GM04504 (cell line): Measurements from ENCODE around the gene SNPH.
"Not testable (repeated sequence)": the region's sequence is repeated elsewhere in the genome, so short reads cannot be mapped to it uniquely, and the experiment has no call there.

Experiments used
- DNase-seq: peaks from one replicate; pipeline ENCODE4 v3.0.0-alpha.2; 2012; ENCODE audit warnings: low read depth

SNPH gene, protein sequence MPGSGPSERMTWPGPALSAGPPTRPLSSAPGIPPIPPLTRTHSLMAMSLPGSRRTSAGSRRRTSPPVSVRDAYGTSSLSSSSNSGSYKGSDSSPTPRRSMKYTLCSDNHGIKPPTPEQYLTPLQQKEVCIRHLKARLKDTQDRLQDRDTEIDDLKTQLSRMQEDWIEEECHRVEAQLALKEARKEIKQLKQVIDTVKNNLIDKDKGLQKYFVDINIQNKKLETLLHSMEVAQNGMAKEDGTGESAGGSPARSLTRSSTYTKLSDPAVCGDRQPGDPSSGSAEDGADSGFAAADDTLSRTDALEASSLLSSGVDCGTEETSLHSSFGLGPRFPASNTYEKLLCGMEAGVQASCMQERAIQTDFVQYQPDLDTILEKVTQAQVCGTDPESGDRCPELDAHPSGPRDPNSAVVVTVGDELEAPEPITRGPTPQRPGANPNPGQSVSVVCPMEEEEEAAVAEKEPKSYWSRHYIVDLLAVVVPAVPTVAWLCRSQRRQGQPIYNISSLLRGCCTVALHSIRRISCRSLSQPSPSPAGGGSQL

DNA sequence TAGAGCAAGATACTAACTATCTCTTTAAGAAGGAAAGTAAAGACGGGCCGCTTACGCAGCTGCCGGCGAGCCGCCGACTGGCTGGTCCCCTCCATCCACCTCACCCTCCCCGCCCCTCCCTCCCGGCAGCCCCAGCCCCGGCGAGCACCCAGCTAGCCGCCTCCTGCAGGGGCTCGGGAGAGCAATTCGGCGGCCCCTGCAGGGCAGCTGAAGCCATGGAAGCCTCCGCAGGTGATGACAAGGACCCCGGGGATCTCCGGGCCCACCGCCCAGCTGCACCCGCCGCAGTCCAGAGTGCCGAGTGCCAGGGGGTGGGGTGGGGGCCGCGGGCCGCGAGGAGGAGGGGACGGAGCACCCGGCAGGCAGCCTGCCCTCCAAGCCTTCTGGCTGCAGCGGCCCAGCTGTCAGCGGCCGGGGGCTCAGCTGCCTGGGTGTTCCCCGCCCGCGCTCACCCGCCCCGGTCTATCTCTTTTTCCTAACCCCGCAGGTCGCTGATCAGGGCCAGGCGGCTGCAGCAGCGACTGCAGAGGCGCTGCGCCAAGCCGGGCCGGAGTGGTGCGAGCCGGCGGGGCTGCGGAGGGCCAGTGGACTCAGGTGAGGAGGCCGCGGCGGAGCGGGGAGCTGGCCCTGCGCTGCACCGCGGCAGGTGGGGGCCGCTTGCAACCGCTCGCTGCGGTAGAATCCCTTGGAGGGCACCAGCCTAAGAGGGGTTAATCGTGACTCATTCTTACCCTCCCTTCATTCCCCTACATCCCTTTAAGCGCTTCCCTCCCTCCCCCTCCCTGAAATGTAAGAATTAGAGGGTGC lies at the start of gene SNPH:
Gene SNPH (plus strand): TSS at position 128 of the 807 bp plus-strand sequence. CDS start 29,946 bp downstream, outside the sequence.
- DNase-seq, result peak; percentile 31

DNA sequence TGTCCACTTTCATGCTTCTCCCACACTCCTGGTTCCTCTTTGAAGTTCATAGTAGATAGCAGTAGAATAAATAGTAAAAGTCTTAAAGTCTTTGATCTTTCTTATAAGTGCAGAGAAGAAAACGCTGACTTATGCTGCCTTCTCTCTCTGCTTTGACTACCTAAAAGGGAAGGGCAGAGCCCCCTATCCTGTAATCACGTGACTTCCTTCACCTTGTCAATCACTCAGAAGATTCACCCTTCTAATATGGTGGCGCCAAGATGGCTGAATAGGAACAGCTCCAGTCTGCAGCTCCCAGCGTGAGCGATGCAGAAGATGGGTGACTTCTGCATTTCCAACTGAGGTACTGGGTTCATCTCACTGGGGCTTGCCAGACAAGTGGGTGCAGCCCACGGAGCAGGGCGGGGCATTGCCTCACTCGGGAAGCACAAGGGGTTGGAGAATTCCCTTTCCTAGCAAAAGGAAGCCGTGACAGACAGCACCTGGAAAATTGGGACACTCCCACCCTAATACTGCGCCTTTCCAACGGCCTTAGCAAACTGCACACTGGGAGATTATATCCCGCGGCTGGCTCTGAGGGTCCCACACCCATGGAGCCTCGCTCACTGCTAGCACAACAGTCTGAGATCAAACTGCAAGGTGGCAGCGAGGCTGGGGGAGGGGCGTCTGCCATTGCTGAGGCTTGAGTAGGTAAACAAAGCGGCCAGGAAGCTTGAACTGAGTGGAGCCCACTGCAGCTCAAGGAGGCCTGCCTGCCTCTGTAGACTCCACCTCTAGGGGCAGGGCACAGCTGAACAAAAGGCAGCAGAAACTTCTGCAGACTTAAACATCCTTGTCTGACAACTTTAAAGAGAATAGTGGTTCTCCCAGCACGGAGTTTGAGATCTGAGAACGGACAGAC lies 49.3 kb upstream of the SNPH start:
- DNase-seq, result not testable (repeated sequence)

DNA sequence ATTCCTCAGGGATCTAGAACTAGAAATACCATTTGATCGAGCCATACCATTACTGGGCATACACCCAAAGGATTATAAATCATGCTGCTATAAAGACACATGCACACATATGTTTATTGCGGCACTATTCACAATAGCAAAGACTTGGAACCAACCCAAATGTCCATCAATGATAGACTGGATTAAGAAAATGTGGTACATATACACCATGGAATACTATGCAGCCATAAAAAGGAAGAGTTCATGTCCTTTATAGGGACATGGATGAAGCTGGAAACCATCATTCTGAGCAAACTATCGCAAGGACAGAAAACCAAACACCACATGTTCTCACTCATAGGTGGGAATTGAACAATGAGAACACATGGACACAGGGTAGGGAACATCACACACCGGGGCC lies 43.3 kb upstream of the SNPH start:
- DNase-seq, result not testable (repeated sequence)

DNA sequence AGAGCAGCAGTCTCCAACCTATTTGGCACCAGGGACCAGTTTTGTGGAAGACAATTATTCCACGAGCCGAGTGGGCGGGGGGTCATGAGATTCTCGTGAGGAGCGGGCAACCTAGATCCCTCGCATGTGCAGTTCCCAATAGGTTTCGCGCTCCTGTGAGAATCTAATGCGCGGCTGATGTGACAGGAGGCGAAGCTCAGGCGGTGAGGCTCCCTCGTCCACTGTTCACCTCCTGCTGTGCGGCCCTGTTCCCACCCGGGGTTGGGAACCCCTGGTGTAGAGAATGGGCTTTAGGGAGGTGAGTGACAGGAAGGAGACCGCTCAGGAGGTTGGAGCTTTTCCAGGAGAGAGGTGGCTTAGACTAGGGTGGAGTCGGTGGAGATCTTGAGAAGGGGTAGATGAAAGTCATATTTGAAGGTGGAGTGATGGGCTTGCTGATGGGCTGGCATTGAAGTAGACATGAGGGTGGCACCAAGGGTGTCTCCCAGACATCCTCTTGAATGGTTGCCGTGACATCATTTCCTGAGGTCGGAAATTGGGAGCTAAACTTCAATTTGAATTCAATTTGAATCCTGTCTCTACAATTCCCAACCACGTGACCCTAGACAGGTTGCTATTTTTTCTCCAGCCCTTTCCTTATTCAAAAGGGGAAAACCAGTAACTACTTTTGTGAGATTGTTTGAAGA lies 41.7 kb upstream of the SNPH start:
- no peak for DNase-seq

DNA sequence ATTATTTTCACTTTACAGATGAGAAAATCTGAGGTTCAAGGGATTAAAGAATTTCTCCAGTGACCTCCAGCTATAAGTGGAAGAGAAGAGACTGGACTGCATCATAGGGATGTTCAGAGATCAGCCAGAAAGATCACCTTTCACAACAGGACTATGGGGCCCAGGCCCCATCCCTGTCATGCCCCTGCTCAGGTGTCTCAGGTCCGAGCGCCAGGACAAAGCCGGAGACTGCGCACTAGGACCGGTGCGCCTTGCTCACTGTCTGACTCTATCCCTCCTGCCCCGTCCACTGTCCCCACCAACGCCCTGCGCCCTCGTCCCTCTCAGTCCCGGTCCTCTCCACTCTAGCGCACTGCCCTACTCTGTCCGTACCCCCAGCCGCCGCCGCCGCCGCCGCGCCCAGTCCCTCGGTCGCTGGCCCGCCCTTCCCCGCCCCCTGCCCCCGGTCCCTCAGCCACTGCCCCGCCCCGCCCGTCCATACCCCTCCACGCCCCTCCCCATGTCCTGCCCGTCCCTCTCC lies 40.8 kb upstream of the SNPH start:
- DNase-seq, result no peak

DNA sequence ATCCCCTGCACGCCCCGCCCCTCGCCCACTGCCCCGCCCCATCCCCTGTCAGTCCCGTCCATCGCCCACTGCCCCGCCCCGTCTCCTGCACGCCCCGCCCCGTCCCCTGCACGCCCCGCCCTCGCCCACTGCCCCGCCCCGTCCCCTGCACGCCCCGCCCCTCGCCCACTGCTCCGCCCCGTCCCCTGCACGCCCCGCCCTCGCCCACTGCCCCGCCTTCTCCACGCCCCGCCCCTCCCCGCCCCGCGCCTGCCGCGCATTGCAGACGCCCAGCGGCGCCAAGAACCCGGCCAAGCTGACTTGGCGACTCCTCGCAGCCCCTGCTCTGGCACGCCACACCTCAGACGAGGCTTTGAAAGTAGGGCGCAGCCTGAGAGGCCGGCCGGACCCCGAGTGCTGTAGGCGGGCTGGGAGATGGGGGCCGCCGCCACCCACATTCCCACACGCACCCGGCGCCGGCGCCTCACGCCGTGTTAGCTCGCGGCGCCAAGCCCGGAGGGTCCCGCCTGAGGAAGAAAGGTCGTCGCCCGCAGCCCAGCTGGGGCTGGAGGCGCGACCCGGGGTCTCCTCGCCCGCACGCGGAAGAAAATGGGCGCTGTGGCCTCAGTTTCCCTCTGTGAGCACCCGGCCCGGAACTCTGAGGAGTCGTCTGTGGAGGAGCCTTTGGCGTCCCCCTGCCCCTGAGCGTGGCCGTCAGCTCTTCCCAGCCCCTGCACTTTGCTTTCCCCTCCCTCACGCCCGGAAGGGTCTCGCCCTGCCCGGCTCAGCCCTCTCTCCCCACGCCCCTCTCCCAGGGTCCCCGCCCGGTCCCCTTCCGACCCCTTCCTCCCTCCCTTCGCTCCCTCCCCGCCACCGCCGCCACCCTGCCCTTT lies 40.1 kb upstream of the SNPH start, which contains the start of gene RAD21L1:
Gene RAD21L1 (plus strand): TSS at position 262 of the 872 bp plus-strand sequence. CDS start 2,410 bp downstream, outside the sequence.
- DNase-seq, result peak; percentile 25

DNA sequence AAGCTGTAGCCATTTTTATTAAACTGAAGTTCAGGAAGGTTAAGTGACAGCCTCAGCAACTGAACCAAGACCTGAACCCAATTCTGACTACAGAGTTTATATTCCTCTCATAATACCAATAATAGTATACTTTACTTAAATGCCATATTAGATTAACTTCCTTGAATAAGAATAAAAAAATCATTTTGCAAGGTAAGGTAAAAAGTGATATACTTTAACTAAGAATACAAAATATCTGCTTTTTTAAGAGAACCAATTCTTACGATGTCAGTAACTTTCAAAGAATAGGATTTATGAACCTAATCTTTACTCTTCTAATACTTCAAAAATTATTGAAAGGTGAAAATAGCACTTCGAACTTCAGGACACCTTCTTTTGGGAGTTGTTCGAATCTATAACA lies 36.6 kb upstream of the SNPH start:
- DNase-seq, result no peak

DNA sequence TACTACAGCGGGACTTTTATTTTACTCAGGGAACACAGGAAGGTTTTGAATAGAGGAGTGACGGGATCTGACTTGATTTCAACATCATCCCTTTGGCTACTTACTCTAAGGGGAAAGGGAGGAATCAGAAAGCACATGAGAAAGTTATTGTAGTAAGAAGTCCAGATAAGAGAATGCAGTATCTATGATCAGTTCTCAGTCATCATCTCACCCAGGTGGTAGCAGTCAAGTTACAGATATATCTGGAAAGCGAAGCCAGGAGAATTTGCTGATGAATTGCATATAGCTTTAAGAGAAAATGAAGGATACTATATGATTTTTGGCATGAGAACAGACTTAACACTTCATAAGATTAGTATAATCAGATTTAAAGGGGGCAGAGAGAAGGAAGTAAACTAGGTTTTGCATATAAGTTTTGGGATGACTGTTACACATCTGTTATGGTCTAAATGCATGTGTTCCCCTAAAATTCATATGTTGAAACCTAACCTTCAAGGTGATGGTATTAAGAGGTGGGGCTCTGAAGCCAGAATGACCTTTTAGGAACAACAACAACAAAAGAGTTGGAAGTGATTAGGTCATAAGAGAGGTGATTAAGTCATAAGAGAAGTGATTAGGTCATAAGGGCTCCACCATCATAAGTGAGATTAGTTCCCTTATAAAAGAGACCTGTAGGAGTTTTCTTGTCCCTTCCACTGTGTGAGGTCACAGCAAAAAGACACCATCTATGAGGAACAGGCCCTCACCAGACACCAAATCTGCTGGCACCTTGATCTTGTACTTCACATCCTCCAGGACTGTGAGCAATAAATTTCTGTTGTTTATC lies 33.6 kb upstream of the SNPH start:
- DNase-seq, result no peak

DNA sequence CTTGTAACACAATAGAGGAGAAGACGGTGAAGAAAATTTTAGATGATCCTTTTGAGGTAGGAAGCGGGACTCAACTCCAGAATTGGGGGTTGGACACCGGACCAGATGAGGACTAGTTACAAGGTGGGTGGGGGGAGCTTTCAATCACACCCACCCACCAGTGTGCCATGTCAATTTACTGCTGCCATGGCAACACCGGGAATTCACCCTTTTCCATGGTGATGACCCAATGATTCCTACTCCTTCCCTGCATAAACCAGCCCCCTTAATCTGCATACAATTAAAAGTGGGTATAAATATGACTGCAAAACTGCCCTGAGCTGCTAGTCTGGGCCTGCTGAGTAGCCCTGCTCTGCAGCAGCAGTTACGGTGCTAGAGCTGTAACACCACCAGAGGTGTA lies 25.5 kb upstream of the SNPH start:
- no peak for DNase-seq

DNA sequence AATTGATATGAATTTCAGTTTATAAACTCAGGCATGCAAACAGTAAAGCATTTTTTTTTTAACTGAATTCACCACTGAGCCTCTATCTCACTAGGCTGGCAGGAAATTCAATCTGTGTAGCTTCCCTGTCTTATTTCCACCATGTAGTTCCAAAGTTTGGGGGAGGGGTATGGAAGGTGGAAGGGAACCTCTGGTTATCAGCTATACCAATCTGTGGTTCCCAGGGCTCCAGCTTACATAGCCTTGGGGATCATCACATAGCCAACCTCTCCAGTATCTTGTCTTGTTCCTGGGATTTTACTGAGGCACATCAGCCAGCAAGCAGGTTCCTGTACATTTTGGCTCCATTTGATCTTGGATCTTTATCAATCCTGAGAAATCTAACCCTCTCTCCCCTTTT lies 24.6 kb upstream of the SNPH start:
- DNase-seq, result no peak

DNA sequence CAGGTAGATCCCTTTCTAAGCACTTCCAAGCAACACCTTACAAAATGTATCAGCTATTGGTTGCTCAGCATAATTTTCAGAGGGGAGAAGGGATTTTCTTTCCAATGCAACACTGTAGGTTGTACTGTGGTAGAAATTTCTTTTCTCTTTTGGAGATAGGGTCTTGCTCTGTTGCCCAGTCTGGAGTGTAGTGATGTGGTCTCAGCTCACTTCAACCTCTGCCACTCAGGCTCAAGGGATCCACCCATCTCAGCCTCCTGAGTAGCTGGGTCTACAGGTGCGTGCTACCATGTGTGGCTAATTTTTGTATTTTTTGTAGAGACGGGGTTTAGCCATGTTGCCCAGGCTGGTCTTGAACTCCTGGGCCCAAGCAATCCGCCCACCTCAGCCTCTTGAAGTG lies 24.0 kb upstream of the SNPH start:
- DNase-seq, result no peak

DNA sequence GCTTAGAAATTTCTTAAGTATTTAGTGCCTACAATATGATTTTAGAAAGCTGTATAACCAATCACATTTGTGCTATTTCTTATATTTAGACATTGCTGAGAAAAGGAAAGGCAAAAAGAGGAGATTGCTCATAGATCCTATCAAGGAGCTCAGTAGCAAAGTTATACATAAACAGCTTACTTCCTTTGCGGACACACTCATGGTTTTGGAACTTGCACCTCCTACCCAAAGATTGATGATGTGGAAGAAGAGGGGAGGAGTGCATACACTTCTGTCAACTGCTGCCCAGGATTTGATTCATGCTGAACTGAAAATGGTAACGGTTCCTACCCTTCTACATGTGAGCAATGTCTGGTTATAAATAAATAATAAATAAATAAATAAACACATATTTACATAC lies 23.6 kb upstream of the SNPH start:
- peak; percentile 44 for DNase-seq

DNA sequence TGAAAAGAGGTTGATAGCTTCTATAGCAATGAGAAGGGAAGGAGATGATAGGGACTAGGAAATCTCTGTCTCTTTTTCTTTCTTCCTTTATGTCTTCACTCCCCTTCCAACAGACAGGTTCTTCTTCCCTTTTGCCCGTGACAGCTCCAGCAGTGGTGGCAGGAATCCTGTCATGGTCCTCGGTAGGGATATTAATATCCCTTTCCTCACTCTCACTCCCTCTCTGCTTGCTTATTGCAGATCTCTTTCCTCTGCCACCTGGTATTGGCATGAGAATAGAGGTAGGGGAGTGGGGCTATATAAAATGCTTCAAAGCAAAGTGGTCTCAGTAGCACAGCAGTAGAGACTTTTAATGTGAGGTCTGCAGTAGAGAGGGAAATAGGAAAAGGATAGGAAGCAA lies 20.5 kb upstream of the SNPH start:
- DNase-seq, result no peak

DNA sequence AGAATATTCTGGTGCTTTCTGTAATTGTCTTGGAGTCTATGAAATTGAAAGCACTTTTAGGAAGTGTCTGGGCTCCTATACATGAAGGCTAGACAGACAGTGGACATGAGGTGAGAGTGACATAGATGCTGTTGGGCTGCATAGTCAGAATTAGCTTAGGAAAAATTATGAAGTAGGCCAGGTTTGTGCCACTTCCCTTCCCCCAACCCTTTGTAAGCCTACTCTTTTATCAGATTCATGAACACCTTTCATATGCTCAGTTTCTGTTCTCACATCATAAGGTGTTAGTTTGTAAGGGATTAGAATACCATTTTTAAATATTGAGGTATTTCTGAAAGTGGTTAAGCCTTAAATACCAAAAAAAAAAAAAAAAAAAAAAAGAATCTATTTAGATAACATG lies 18.4 kb upstream of the SNPH start:
- DNase-seq, result no peak

DNA sequence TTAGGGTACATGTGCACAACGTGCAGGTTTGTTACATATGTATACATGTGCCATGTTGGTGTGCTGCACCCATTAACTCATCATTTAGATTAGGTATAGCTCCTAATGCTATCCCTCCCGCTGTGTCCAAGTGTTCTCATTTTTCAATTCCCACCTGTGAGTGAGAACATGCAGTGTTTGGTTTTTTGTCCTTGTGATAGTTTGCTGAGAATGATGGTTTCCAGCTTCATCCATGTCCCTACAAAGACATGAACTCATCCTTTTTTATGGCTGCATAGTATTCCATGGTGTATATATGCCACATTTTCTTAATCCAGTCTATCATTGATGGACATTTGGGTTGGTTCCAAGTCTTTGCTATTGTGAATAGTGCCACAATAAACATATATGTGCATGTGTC lies 15.8 kb upstream of the SNPH start:
- DNase-seq, result not testable (repeated sequence)

DNA sequence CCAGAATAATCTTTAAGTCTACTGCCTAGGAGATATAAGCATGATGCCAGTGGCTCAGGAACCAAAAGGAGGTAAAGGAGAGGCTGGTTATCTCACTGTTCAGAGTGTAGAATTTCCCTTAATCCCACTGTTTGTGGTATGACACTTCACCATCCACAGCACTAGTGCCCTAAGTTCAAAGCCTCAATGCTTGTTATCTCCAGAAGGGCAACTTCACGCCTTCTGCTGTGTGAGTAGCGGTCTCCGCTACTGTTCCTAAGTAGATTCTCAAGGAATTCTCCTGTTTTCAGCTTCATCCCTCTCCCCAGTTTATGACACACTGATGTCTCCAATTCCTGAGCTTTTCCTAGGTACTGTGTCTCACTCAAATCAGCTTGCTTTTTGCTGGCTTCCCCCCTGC lies 13.7 kb upstream of the SNPH start:
- no peak for DNase-seq

DNA sequence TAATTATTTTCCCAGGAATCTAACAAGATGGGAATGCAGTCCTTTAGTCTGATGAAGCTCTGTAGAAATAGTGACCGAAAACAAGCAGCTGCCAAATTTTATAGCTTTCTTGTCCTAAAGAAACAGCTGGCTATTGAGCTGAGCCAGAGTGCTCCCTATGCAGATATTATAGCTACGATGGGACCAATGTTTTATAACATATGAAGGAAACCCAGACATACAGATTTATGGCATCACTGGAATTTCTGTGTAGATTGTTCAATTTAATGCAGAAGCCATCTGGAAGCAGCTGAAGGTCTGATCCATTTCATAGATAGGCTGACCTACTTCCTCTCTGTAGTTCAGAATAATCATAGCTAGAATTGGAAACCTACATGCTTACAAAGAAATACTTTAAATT lies 11.8 kb upstream of the SNPH start:
- no peak for DNase-seq

DNA sequence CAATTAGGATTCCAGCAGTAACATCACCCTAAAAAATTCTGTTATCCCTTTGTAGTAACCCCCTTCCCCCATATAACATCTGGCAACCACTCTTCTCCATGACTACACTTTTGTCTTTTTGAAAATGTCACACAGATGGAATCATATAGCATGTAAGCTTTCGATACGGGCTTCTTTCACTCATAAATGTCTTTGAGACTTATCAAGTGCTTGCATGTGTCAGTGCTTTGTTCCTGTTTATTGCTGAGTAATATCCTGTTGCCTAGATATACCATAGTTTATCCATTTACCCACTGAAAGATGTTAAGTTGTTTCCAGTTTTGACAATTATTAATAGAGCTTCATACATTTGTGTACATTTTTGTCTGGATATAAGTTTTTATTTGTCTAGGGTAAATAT lies 10.4 kb upstream of the SNPH start:
- DNase-seq, result no peak

DNA sequence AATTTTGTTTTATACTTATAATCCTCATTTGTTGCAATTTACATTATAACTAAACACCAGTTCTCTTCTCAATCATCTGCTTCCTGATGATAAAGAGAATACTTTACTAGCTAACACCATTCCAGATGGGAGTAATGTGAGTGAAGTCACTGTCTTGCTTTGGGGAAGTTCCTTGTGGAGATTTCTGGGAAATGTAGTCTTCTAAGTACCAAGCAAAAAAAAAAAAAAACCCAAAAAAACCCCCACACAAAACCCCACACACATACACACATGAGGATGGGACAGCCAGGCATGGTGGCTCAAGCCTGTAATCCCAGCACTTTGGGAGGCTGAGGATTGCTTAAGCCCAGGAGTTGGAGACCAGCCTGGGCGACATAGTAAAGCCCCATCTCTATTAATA lies 2.2 kb upstream of the SNPH start:
- DNase-seq, result no peak
